ENCODE results near the gene CAB39. TPM values are rescaled to one million over a fixed set of nuclear protein-coding genes. Genes with fewer than 3 reads are reported as not detected.

CAB39 gene
- total and polyA plus RNA-seq, 2 of the 8 experiments (the other 6 are each of a cell fraction or from before 2014, with no cell fraction given), result 16.4 to 50.5 TPM

- no peak overlapping the region for H3K56ac ChIP-seq (replicated peaks; ENCODE audit: insufficient read length, low read depth, low read length)
- TF ChIP-seq TAF7 (optimal IDR thresholded peaks at IDR 0.05; ENCODE audit: borderline replicate concordance, low read depth, low read length) (no peak), SP1 (IDR thresholded peaks at IDR 0.05; ENCODE audit: low read depth, low read length) (no peak), GTF2F1 (IDR thresholded peaks at IDR 0.05; ENCODE audit: borderline replicate concordance, low read depth, low read length) (no peak), CTCF (IDR thresholded peaks at IDR 0.05; ENCODE audit: control extremely low read depth in 1 of 3, insufficient read depth in 1 of 3, low read depth in 1 of 3, low read length in 3 of 3) (no peak), RNF2 (IDR thresholded peaks at IDR 0.05; ENCODE audit: borderline replicate concordance, low read depth, low read length, missing control alignments, poor library complexity, severe bottlenecking) (no peak), JUND (IDR thresholded peaks at IDR 0.05; ENCODE audit: low read length) (no peak)
- TF ChIP-seq, protein P1, sequence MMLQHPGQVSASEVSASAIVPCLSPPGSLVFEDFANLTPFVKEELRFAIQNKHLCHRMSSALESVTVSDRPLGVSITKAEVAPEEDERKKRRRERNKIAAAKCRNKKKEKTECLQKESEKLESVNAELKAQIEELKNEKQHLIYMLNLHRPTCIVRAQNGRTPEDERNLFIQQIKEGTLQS (IDR thresholded peaks at IDR 0.05; ENCODE audit: insufficient read depth, low read depth, low read length), result no peak
- H3K79me1 ChIP-seq (ENCODE audit: low read depth, low read length), result no peaks in the 10 kb centered on the region
- H4K8ac ChIP-seq (ENCODE audit: extremely low read depth, insufficient read depth, low read length), result no peak overlapping the region
- no peak overlapping the region for H3K9ac ChIP-seq (replicated peaks in 1 of 4; ENCODE audit: extremely low read depth in 1 of 4, low read depth in 3 of 4, low read length in 3 of 4)
- H3K4me3 ChIP-seq (ENCODE audit: extremely low read depth in 1 of 4, insufficient read depth in 2 of 4, low read depth in 3 of 4, low read length in 4 of 4), result no peak overlapping the region
- H2AFZ ChIP-seq (ENCODE audit: low read length), result no peak overlapping the region
- H3K4me1 ChIP-seq (replicated peaks in 1 of 4; ENCODE audit: control insufficient read depth in 3 of 4, insufficient read depth in 4 of 4, low read length in 3 of 4), result peaks cover 0 to 3% (median 0%) of the 10 kb centered on the region in 4 experiments; a peak in 1 of 7 replicates
- DNase-seq (ENCODE audit: low read depth in 1 of 2, low spot score in 2 of 2) (no peak), FAIRE-seq (no peak)
- no peak overlapping the region for H3K4me2 ChIP-seq (ENCODE audit: insufficient read depth in 1 of 2, low read depth in 2 of 2, low read length in 2 of 2)
- no peak overlapping the region for H2BK15ac ChIP-seq (ENCODE audit: low read length)
- ChIA-PET POLR2A (ENCODE audit: partially characterized antibody) (no interaction called here), CTCF (ENCODE audit: partially characterized antibody) (interaction anchor here (1.0 kb wide), 1 partner anchor 105 kb away, joined by 3 read pairs; no protein-coding TSS in a partner anchor)
- H3K27ac ChIP-seq (ENCODE audit: low read depth, low read length), result no peak overlapping the region
- no peaks in the 10 kb centered on the region for H4K20me1 ChIP-seq (replicated peaks in 1 of 2; ENCODE audit: control insufficient read depth in 1 of 2, insufficient read depth in 2 of 2, low read length in 2 of 2)
- H3K27me3 ChIP-seq (replicated peaks in 1 of 4; ENCODE audit: control insufficient read depth in 3 of 4, extremely low read depth in 1 of 4, insufficient read depth in 3 of 4, low read length in 3 of 4), result no peaks in the 10 kb centered on the region
- 91% methylated on average over 6 of the region's 6 CpGs; no CpG with 5 or more reads in 1 of the 2 experiments for WGBS, 2 experiments (ENCODE audit: extremely low coverage in 1 of 2, insufficient coverage in 1 of 2, insufficient read length in 1 of 2, insufficient replicate concordance in 2 of 2, low coverage in 1 of 2, low lambda C conversion rate in 2 of 2, missing lambda C conversion rate in 1 of 2)
- H3K4ac ChIP-seq (replicated peaks; ENCODE audit: insufficient read length, low read depth, low read length), result no peak overlapping the region
- no peak overlapping the region for H2BK20ac ChIP-seq (ENCODE audit: low read length)
- H3K9me3 ChIP-seq (ENCODE audit: insufficient read depth in 2 of 2, low read depth in 1 of 2, low read length in 1 of 2), result no peaks in the 10 kb centered on the region
- no peaks in the 10 kb centered on the region for H3K79me2 ChIP-seq (ENCODE audit: control insufficient read depth in 1 of 2, insufficient read depth in 2 of 2, low read length in 2 of 2)
- H2BK120ac ChIP-seq (replicated peaks; ENCODE audit: low read depth, low read length), result no peak overlapping the region
- no peak overlapping the region for H2AK5ac ChIP-seq (ENCODE audit: low read depth, low read length)
- H4K5ac ChIP-seq (ENCODE audit: insufficient read length, low read depth, low read length), result no peak overlapping the region
- no peak overlapping the region for H2BK12ac ChIP-seq (ENCODE audit: low read depth, low read length)
- no peaks in the 10 kb centered on the region for H3K36me3 ChIP-seq (ENCODE audit: control insufficient read depth in 2 of 4, insufficient read depth in 4 of 4, low read length in 3 of 4)
- no peaks in the 10 kb centered on the region for H3K23me2 ChIP-seq (ENCODE audit: low read depth, low read length)
- H3K23ac ChIP-seq (ENCODE audit: insufficient read length), result no peak overlapping the region
- no peak overlapping the region for H4K91ac ChIP-seq (replicated peaks; ENCODE audit: insufficient read length, low read length)
- no peak overlapping the region for H2BK5ac ChIP-seq (ENCODE audit: low read depth, low read length)
- no peak overlapping the region for H3K18ac ChIP-seq (ENCODE audit: extremely low read depth, low read length)
- H3K14ac ChIP-seq (ENCODE audit: insufficient read length), result no peak overlapping the region
These were observed 19.2 kb upstream of the CAB39 start for GRCh38 chr2:230693411-230693810.

Data from H1 (cell line).